NCI-H510A treated with DMSO at 0.1 percent for 48 hours (cell line): Measurements from ENCODE around the gene KHNYN.
"Not testable (repeated sequence)": the region's sequence is repeated elsewhere in the genome, so short reads cannot be mapped to it uniquely, and the experiment has no call there.

ENCODE experiments used
- DNase-seq: peaks from one replicate; lab custom pipeline; 2025; lab: John Stamatoyannopoulos, UW

Gene KHNYN

GRCh38 chr14:24438223-24439097, 8.7 kb downstream of the KHNYN start:
- DNase-seq = no peak

GRCh38 chr14:24439257-24439656, 9.5 kb downstream of the KHNYN start:
- no peak for DNase-seq

GRCh38 chr14:24439830-24440605, 10.3 kb downstream of the KHNYN start:
- no peak for DNase-seq

- no peak for DNase-seq
Measured at GRCh38 chr14:24440606-24441399, 11.0 kb downstream of the KHNYN start.

GRCh38 chr14:24441485-24441884, 11.7 kb downstream of the KHNYN start:
- no peak for DNase-seq

GRCh38 chr14:24441904-24442239, 12.1 kb downstream of the KHNYN start:
- DNase-seq = peak; percentile 66

- peak; percentile 99 for DNase-seq
Measured at GRCh38 chr14:24442240-24443052, 12.7 kb downstream of the KHNYN start, which contains the start of gene SDR39U1. Gene SDR39U1, minus strand, starts transcription at chr14:24442776. Its CDS starts 7 bp downstream, at chr14:24442769.

- DNase-seq = no peak
Measured at GRCh38 chr14:24443053-24443665, 13.4 kb downstream of the KHNYN start.

- DNase-seq = not testable (repeated sequence)
Measured at GRCh38 chr14:24450828-24451227, 21.1 kb downstream of the KHNYN start.

GRCh38 chr14:24456980-24457379, 27.2 kb downstream of the KHNYN start:
- no peak for DNase-seq

GRCh38 chr14:24458736-24459135, 29.0 kb downstream of the KHNYN start:
- no peak for DNase-seq

GRCh38 chr14:24459331-24459730, 29.6 kb downstream of the KHNYN start:
- DNase-seq = no peak

- DNase-seq = no peak
Measured at GRCh38 chr14:24461336-24461735, 31.6 kb downstream of the KHNYN start.

- DNase-seq = no peak
Measured at GRCh38 chr14:24463017-24463883, 33.5 kb downstream of the KHNYN start.

- DNase-seq = no peak
Measured at GRCh38 chr14:24463884-24464785, 34.4 kb downstream of the KHNYN start.

GRCh38 chr14:24465368-24465767, 35.6 kb downstream of the KHNYN start:
- no peak for DNase-seq

- DNase-seq = no peak
Measured at GRCh38 chr14:24465805-24466204, 36.1 kb downstream of the KHNYN start.

GRCh38 chr14:24470450-24470849, 40.7 kb downstream of the KHNYN start:
- not testable (repeated sequence) for DNase-seq

- no peak for DNase-seq
Measured at GRCh38 chr14:24473211-24473610, 43.5 kb downstream of the KHNYN start.
